ENCODE data around the gene TRIM10. TPM values are rescaled to one million over a fixed set of nuclear protein-coding genes. Genes with fewer than 3 reads are reported as not detected.

TRIM10 gene

GRCh38 chr6:30113003-30113759 lies 47.8 kb downstream of the TRIM10 start, which contains the start of gene TRIM31:
Gene TRIM31, minus strand, starts transcription at chr6:30113090. Its CDS starts 285 bp downstream, at chr6:30112805.
- Histone ChIP-seq H3K36me3 (ENCODE audit: insufficient read depth, low read length) (no peaks in the 10 kb centered on the region), H3K9ac (ENCODE audit: low read depth, low read length) (no peak within 1 kb of the TSS), H3K4me3 (ENCODE audit: low read length) (no peak within 1 kb of the TSS), H3K27me3 (ENCODE audit: control insufficient read depth, insufficient read depth, low read length) (peaks cover 68% of the 10 kb centered on the region), H3K4me2 (ENCODE audit: low read length) (no peak within 1 kb of the TSS), H3K9me3 (replicated peaks; ENCODE audit: low read length) (no peaks in the 10 kb centered on the region), H3K4me1 (ENCODE audit: control insufficient read depth, insufficient read depth, low read length) (no peaks in the 10 kb centered on the region)

DNA sequence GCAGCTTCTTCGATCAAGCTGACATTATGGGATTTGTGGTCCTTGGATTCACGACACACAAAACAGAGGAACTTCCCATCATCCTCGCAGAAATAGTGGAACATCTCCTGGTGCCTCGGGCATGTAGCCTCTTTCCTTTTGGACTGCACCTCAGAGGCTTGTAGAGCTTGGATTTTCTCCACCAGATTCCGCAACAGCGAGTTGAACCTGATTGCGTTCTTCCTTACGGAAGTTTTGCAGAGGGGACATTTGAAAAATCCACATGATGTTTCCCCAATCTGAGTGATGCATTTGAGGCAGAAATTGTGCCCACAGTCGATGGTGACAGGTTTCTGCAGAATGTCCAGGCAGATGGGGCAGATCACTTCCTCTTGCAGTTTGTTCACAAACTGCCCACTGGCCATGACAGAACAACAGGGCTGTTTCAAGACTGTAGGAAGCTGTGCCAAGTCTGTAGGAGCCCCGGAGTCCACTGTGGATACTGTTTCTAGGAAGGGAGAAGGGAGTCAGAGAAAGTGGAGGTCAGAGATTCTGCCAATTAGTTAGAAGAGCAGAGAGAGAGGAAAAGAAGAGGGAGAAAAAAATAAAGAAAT lies 48.5 kb downstream of the TRIM10 start:
- Histone ChIP-seq H3K4me1 (ENCODE audit: control insufficient read depth, insufficient read depth, low read length) (no peaks in the 10 kb centered on the region), H3K9me3 (replicated peaks; ENCODE audit: low read length) (no peaks in the 10 kb centered on the region), H3K36me3 (ENCODE audit: insufficient read depth, low read length) (no peaks in the 10 kb centered on the region), H3K4me3 (ENCODE audit: low read length) (no peak overlapping the region), H3K9ac (ENCODE audit: low read depth, low read length) (no peak overlapping the region), H3K27me3 (ENCODE audit: control insufficient read depth, insufficient read depth, low read length) (peaks cover 71% of the 10 kb centered on the region), H3K4me2 (ENCODE audit: low read length) (no peak overlapping the region)

- H3K36me3 ChIP-seq (ENCODE audit: insufficient read depth, low read length) = no peaks in the 10 kb centered on the region
- no peaks in the 10 kb centered on the region for H3K4me1 ChIP-seq (ENCODE audit: control insufficient read depth, insufficient read depth, low read length)
- H3K4me3 ChIP-seq (ENCODE audit: low read length) = no peak overlapping the region
- H3K9me3 ChIP-seq (replicated peaks; ENCODE audit: low read length) = no peaks in the 10 kb centered on the region
- peaks cover 70% of the 10 kb centered on the region for H3K27me3 ChIP-seq (ENCODE audit: control insufficient read depth, insufficient read depth, low read length)
- H3K9ac ChIP-seq (ENCODE audit: low read depth, low read length) = no peak overlapping the region
- H3K4me2 ChIP-seq (ENCODE audit: low read length) = no peak overlapping the region
These were observed 49.6 kb downstream of the TRIM10 start for GRCh38 chr6:30111266-30111856.

- H3K36me3 ChIP-seq (ENCODE audit: insufficient read depth, low read length) = no peaks in the 10 kb centered on the region
- no peak overlapping the region for H3K9ac ChIP-seq (ENCODE audit: low read depth, low read length)
- no peak overlapping the region for H3K4me3 ChIP-seq (ENCODE audit: low read length)
- H3K4me1 ChIP-seq (ENCODE audit: control insufficient read depth, insufficient read depth, low read length) = peaks cover 32% of the 10 kb centered on the region
- no peak overlapping the region for H3K4me2 ChIP-seq (ENCODE audit: low read length)
- H3K9me3 ChIP-seq (replicated peaks; ENCODE audit: low read length) = no peaks in the 10 kb centered on the region
- peaks cover 61% of the 10 kb centered on the region for H3K27me3 ChIP-seq (ENCODE audit: control insufficient read depth, insufficient read depth, low read length)
These were observed 56.4 kb downstream of the TRIM10 start for GRCh38 chr6:30104661-30105060.

DNA sequence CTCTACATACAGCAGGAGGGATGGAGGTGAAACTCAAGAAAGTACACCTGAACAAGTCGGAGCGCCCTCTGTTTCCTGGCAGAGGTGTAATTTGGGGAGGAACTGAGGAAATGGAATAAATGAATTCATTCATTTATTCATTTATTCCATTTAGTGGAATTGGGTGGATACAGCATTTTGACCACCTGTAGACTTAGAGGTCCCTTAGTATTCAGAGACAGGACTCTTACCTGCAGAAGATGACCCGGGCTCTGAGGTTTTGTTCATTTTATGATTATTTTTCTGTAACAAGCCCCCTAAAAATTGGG lies 57.2 kb downstream of the TRIM10 start:
- peak overlapping the region; percentile 83 for H3K4me2 ChIP-seq (ENCODE audit: low read length)
- H3K36me3 ChIP-seq (ENCODE audit: insufficient read depth, low read length) = no peaks in the 10 kb centered on the region
- H3K4me1 ChIP-seq (ENCODE audit: control insufficient read depth, insufficient read depth, low read length) = peaks cover 32% of the 10 kb centered on the region
- no peaks in the 10 kb centered on the region for H3K9me3 ChIP-seq (replicated peaks; ENCODE audit: low read length)
- peak overlapping the region; percentile 71 for H3K4me3 ChIP-seq (ENCODE audit: low read length)
- H3K9ac ChIP-seq (ENCODE audit: low read depth, low read length) = no peak overlapping the region
- H3K27me3 ChIP-seq (ENCODE audit: control insufficient read depth, insufficient read depth, low read length) = peaks cover 61% of the 10 kb centered on the region

DNA sequence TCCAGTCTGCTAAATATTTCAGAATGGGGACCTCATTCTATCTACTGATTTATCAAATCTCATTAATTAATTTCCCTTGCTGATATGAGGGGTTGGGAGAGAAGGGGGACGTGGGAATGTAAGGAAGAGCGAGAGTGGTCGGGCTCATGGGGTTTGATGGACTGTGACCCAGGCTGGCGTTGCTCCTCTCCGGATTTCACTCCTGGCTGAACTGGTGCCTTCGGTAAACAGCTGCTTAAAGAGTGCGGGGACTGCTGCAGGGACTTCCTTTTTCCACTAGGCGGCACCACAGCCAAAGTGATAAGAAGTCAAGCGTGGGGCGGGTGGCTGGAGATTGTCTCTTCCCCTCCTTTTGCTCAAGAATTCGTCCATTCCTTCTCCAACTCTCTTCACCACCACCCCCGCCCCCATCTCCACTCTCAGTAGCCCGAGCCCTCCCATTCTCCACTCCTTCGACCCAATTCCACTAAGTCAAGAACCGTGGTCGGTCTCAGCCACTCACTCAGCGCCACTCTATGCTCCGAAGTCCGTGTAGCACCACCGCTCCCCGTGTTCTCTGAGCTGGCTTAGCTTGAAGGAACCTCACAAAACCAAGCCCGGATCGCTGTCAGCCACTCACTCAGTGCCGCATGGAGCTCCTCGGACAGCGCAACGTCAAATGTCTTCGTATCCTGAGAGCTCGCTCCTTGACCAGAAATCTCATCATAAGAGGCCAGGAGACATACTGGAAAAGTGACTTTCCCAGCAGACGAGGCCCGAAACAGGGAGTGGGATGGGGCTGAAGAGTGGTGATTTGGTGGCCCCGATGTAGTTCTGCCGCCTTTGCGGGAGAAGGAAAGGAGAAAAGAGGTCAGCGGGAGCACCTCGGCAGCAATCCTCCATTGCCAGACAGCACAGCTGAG lies 57.8 kb downstream of the TRIM10 start:
- Histone ChIP-seq H3K4me1 (ENCODE audit: control insufficient read depth, insufficient read depth, low read length) (peaks cover 32% of the 10 kb centered on the region), H3K4me3 (ENCODE audit: low read length) (peak overlapping the region; percentile 71), H3K27me3 (ENCODE audit: control insufficient read depth, insufficient read depth, low read length) (peaks cover 63% of the 10 kb centered on the region), H3K36me3 (ENCODE audit: insufficient read depth, low read length) (no peaks in the 10 kb centered on the region), H3K9ac (ENCODE audit: low read depth, low read length) (peak overlapping the region; percentile 67), H3K4me2 (ENCODE audit: low read length) (peak overlapping the region; percentile 83), H3K9me3 (replicated peaks; ENCODE audit: low read length) (no peaks in the 10 kb centered on the region)

DNA sequence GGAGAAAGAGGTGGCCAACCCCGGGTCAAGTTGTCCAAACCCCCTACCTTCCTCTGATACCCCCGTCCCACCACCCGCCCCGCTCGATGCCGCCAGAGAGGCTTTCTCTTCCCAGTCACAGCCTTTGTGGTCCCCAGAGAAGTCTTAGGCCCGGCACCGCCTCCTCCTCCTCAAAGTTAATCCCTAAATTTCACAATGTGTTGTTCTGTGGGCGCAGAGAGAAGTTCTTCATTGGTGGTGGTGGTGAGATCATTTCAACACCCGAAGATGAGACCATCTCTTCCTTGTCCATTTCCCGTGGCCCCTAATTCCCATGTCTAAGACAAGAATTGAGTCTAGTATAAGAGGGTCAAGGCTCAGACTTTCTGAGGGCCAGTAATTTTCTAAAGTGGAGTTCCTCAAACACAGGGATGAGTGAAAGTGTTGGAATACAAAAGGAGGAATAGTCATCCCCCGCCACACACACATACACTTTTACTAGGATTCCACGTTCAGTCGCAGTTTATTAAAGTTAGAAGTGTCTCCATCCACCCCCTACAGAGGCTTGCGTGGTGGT lies 58.5 kb downstream of the TRIM10 start:
- Histone ChIP-seq H3K4me1 (ENCODE audit: control insufficient read depth, insufficient read depth, low read length) (peaks cover 32% of the 10 kb centered on the region), H3K36me3 (ENCODE audit: insufficient read depth, low read length) (no peaks in the 10 kb centered on the region), H3K4me3 (ENCODE audit: low read length) (peak overlapping the region; percentile 63), H3K9me3 (replicated peaks; ENCODE audit: low read length) (no peaks in the 10 kb centered on the region), H3K4me2 (ENCODE audit: low read length) (peak overlapping the region; percentile 83), H3K9ac (ENCODE audit: low read depth, low read length) (peak overlapping the region; percentile 67), H3K27me3 (ENCODE audit: control insufficient read depth, insufficient read depth, low read length) (peaks cover 64% of the 10 kb centered on the region)

Small RNA genes within 50 kb of the gene (small RNA-seq; reads per million reads assigned to genes)
- not detected for gene RF00554
